ENCODE measurements around the gene ACE2.

The ACE2 gene

GRCh38 chrX:15570145-15570544, 30.6 kb downstream of the ACE2 start:
- no peak for DNase-seq

- no peak for DNase-seq
Observed at GRCh38 chrX:15567886-15568616, 32.7 kb downstream of the ACE2 start.

DNA sequence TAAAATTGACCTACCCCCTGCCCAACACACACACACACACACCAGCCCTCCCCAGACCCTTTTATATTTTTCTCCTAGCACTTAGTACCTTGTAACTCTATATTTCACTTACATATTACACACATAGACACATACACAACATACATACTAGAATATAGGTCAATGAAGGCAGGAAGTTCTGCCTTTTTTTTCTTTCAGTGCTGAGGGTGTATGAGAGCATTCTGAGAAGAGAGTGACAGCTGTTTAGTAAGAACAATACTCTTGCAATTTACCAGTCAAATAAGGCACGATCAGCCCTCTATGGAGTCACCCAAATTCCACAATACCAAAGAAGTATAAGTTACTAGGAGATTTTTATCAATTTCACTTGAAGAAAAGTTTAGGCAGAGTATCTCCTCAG, 33.5 kb downstream of the ACE2 start:
- no peak for DNase-seq

GRCh38 chrX:15566244-15566643, 34.5 kb downstream of the ACE2 start:
- no peak for DNase-seq

- DNase-seq: no peak
Observed at GRCh38 chrX:15564981-15565579, 35.7 kb downstream of the ACE2 start.

- no peak for DNase-seq
Observed at GRCh38 chrX:15563056-15563455, 37.7 kb downstream of the ACE2 start.

DNA sequence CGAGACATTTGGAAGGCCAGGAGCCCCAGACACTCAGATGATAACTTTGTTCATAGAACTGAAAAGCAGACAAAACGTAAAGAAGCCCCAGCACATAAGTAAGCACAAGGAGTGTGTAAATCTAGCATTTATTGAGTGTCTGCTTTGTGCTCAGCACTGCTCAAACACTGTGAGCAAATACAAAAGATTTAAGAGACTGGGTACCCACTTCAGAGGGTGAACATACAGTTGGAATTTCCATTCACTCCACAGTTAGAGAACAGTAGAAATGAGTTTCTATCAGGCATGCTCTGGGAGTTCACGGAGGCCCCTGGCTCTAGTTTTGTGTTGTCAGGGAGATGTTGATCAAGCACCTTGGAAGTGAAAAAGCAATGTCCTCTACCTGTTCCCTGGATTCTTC, 39.8 kb downstream of the ACE2 start:
- no peak for DNase-seq

GRCh38 chrX:15559227-15559626, 41.5 kb downstream of the ACE2 start:
- no peak for DNase-seq

- DNase-seq: no peak
Observed at GRCh38 chrX:15549189-15550012, 51.4 kb downstream of the ACE2 start.

- no peak for DNase-seq
Observed at GRCh38 chrX:15547356-15547755, 53.4 kb downstream of the ACE2 start.

GRCh38 chrX:15546745-15547144, 54.0 kb downstream of the ACE2 start:
- no peak for DNase-seq

- no peak for DNase-seq
Observed at GRCh38 chrX:15530318-15530717, 70.4 kb downstream of the ACE2 start.

- DNase-seq: no peak
Observed at GRCh38 chrX:15529165-15529564, 71.6 kb downstream of the ACE2 start.

DNA sequence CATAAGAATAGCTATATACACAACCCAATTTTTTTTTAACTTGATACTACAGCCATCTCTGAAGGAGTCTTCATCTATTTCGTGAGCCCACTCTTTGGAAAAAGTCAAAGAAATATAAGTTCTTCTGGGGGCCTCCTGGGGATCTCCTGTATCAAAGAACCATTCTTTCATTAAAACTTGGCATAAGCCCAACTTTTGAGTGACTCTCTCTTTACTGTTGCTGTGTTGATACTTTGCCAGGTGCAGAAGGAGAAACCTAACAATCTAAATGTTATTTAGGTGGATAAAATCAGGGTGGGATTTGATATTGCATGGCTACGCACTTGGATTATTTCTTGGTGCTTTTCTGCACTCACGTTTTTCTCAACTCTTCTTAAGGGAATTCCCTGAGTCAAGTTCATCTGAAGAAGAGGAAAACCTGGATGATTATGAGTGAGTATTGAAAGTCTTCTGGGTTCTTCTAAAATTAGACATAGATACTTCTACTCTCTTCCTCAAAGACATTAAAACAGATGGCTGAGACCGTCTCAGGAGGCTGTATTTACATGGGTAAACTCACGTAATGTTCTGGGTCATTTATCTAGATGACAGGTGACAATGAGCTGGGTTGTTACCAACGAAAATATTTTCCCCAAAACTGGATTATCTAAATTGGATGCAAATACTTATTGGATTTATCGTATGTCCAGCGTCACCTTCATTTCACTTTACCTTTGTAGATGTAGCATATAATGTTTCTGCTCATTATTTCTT, 74.9 kb downstream of the ACE2 start:
- DNase-seq: no peak

DNA sequence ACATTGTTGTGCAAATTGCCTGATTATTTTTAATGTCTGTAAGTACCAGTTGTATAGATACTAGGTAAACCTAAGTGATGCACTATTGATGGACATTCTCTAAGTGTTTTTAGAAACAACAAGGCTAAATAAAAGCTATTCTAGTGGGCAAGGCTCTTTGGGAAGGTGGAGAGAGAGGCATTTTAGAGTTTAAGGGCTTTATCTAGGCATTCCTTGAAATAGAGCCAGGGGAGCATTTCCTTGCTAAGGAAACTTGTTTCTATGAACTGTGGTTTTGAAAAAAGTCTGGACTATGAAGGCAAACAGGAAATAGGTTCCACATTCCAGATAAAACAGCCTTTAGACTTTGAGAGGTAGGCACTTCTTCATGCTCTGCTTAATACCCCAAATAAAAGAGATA, 76.3 kb downstream of the ACE2 start:
- DNase-seq: no peak

DNA sequence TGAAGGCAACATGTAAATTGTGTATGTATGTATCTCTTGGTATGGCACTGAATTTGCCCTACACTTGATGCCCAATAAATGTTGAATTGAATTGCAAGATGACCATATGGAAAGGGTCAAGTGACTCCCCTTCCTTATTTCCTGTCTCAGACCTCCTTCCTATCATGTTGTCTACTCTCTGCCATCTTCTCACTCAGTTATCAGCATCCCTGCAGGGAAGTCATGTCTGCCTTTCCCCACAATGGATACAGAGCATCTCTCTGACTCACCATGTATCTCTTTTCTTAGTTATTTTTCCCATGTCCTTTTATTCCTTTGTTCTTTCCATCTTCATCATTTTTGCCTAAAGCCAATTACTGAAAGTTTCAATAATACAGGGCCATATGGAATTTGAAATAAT, 77.7 kb downstream of the ACE2 start:
- DNase-seq: no peak

DNA sequence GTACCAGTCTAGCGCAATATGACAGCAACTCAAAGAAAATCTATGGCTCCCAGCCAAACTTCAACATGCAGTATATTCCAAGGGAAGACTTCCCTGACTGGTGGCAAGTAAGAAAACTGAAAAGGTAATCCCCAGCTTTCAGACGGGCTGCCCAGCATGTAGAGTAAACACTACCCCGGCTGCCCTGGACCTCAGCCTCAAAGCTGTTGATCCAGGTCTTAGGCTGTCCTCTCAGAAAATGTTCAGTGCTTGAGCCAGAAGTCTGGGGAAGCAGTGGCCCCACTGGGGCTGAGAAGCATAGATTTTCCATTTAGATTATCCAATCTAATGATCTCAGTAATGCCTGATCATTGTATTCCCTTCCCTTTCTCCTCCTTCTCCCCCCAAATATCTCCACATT, 78.3 kb downstream of the ACE2 start:
- DNase-seq: no peak

DNA sequence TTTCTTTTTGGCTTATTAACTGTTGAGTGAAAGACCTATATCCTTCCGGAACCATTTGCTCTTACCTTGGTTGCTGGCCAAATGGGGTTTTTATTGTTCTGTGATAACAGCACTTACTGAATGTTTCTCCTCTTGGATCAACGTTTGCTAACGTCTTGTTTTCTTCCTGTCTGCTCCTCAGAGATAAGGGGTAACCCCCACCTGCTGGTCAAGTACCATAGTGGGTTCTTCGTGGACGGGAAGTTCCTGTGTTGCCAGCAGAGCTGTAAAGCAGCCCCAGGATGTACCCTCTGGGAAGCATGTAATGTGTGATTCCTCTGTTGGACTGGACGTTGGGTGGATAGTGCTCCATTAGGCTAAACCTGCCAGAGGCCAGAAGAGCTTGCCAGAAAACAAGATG, 84.8 kb downstream of the ACE2 start:
- DNase-seq: no peak

DNA sequence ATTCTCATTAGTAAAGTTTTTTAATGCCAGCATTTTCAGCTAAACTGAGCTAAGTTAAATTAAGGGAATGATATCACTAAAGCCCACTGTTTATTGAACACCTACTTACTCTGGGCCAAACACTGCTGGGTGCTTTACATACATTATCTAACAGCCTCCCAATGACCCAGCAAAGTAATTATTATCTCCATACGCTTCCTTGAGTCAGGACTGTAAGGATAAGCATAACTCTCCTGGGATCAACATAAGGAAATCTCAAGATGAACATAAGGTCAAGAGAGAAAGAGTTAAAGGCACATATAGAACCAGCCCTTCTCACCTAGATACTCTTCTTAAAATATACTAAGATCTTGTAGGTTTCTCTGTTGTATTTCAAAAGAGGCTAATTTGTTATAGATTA, 86.5 kb downstream of the ACE2 start:
- no peak for DNase-seq

DNA sequence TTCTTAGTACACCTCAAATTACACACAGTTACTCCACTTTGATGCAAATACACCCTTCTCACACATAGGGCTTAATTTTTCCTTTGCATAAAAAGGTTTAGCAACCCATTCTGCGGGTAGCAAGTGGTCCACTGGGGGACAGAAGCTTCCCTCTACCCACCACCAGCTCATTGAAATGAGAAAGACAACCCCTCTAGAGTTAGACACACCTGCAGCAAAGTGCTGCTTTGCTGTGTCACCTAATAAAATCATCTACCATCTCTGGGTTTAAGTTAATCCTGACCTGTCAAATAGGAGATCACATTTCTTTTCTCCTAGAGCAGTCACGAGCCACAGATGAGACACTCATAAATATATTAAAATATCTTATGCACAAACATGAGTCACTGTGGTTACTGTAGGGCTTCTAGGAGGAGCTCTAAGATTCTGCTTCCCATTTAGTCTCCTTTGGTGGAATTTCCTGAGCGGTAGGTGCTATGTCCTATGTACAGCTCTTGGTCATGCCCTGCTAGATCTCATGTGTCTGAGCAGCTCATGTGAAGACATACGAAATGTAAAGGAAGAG, 88.3 kb downstream of the ACE2 start:
- DNase-seq: no peak

DNA sequence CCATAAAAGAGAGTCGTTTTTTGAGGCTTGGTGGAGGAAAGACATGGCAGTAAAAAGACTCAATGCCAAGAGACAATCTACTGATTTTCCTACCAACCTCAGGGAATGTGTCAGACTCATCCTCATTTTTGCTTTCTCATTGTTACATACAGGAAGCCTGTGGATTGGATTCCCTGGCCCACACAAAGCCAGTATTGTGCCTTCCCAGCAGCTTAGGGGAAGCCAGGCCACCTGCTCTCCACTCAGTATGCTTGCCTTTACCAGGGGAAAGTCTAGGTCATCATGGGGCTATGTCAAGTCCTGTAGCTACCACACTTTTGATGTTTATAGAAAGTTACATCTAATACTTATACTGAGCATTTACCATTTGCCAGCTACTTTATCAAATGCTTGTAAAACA, 89.2 kb downstream of the ACE2 start:
- DNase-seq: no peak
